ENCODE data around the gene GSTA1.

Gene GSTA1

DNA sequence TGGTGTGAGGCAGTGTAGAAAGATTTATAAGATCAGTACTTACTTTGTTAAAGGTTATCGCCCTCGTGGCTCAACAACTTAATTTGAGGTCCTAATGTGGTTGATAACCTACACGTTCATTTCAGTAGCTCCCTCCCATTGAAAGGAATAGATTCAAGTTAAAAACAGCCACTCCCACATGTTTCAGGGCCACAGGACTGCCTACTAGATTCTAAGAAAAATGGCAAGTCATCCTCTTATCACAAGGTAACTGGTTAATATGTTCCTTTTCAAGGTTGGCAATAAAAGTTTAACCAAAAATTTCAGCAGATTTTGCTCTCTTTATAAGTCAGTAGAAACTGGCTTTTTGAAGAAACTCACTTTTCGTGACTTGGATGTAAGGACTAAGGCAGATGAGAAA is 57.4 kb downstream of the GSTA1 start:
- Mint-ChIP-seq H3K9me3 (peaks cover 5% of the 10 kb centered on the region), H3K36me3 (peaks cover 3% of the 10 kb centered on the region), H3K4me3 (no peak overlapping the region), H3K27me3 (peaks cover 7% of the 10 kb centered on the region), H3K4me1 (no peaks in the 10 kb centered on the region), H3K27ac (no peak overlapping the region)

DNA sequence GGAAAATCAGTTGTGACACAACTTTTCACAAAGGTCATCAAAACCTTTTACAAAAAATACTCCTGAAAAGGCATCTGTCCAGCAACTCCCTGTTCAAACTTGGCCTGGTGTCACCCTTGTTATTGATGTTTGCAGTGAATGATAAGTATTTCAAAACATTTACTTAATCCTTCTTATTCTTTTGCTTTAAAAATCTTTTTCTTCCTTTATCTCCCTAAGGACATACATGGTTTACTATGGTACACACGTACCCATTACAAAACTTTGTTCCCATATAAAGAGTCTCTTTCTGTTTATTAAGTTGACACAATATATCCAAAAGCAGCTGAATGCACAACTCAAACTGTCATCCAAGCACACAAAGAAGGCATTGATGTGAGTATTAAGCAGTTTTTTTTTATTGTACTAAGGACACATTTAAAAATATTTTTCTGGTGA is 57.8 kb downstream of the GSTA1 start:
- peaks cover 6% of the 10 kb centered on the region for H3K9me3 Mint-ChIP-seq

DNA sequence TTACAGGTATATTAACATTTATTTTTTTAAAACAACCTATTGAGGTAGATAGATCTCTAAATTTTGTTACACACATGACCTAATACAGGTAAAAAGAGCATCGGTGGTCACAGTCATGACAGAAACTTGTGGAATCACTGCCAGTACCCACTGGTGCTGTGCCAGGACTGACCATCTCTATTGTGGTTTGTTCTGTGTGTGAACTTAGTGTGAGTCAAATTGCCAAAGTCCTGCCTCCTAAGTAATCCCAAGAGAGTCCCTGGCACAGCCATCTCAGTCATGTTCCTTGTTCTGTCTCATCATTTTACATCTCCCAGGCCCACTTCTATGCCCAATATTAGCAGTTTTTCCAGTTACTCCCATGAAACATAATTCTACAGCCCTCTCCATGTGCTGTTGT is 61.7 kb downstream of the GSTA1 start:
- H3K27ac Mint-ChIP-seq, result no peak overlapping the region
- peaks cover 1% of the 10 kb centered on the region for H3K36me3 Mint-ChIP-seq
- H3K9me3 Mint-ChIP-seq, result peaks cover 7% of the 10 kb centered on the region
- peaks cover 4% of the 10 kb centered on the region for H3K27me3 Mint-ChIP-seq
- H3K4me3 Mint-ChIP-seq, result no peak overlapping the region
- no peaks in the 10 kb centered on the region for H3K4me1 Mint-ChIP-seq

More for the DNA sequence above, 57.8 kb downstream of the GSTA1 start:
- H3K4me1 Mint-ChIP-seq, result no peaks in the 10 kb centered on the region
- peaks cover 4% of the 10 kb centered on the region for H3K27me3 Mint-ChIP-seq
- peaks cover 2% of the 10 kb centered on the region for H3K36me3 Mint-ChIP-seq
- no peak overlapping the region for H3K27ac Mint-ChIP-seq
- H3K4me3 Mint-ChIP-seq, result no peak overlapping the region
